NCI-H2029 treated with DMSO at 0.1 percent for 48 hours (cell line): Measurements from ENCODE around the gene ARF6.
"Not testable (repeated sequence)": the region's sequence is repeated elsewhere in the genome, so short reads cannot be mapped to it uniquely, and the experiment has no call there.

Experiments
- DNase-seq: peaks from one replicate; lab custom pipeline; 2025; lab: John Stamatoyannopoulos, UW

The ARF6 gene

GRCh38 chr14:49907186-49907585, 14.3 kb downstream of the ARF6 start:
- DNase-seq = no peak

GRCh38 chr14:49908433-49908782, 15.5 kb downstream of the ARF6 start:
- DNase-seq = no peak

GRCh38 chr14:49909016-49909415, 16.1 kb downstream of the ARF6 start:
- DNase-seq = no peak

- peak; percentile 44 for DNase-seq
These were observed 22.2 kb downstream of the ARF6 start for GRCh38 chr14:49915085-49915484.

GRCh38 chr14:49918706-49919105, 25.8 kb downstream of the ARF6 start:
- DNase-seq = no peak

GRCh38 chr14:49919825-49920659, 27.2 kb downstream of the ARF6 start:
- DNase-seq = no peak

GRCh38 chr14:49920935-49921334, 28.1 kb downstream of the ARF6 start:
- DNase-seq = no peak

- no peak for DNase-seq
These were observed 28.5 kb downstream of the ARF6 start for GRCh38 chr14:49921401-49921800.

GRCh38 chr14:49923442-49923841, 30.6 kb downstream of the ARF6 start:
- DNase-seq = no peak

GRCh38 chr14:49923881-49924280, 31.0 kb downstream of the ARF6 start:
- DNase-seq = no peak

GRCh38 chr14:49924852-49925251, 32.0 kb downstream of the ARF6 start:
- no peak for DNase-seq

- no peak for DNase-seq
These were observed 33.9 kb downstream of the ARF6 start for GRCh38 chr14:49926803-49927202.

- no peak for DNase-seq
These were observed 35.1 kb downstream of the ARF6 start for GRCh38 chr14:49928015-49928414.

GRCh38 chr14:49930720-49931119, 37.8 kb downstream of the ARF6 start:
- no peak for DNase-seq

- DNase-seq = no peak
These were observed 38.6 kb downstream of the ARF6 start for GRCh38 chr14:49931523-49931922.

GRCh38 chr14:49933128-49933527, 40.2 kb downstream of the ARF6 start:
- no peak for DNase-seq

- DNase-seq = no peak
These were observed 40.8 kb downstream of the ARF6 start for GRCh38 chr14:49933704-49934103.

GRCh38 chr14:49934646-49935045, 41.8 kb downstream of the ARF6 start:
- no peak for DNase-seq

- no peak for DNase-seq
These were observed 42.6 kb downstream of the ARF6 start for GRCh38 chr14:49935526-49935925.

GRCh38 chr14:49936246-49936645, 43.4 kb downstream of the ARF6 start:
- DNase-seq = not testable (repeated sequence)

GRCh38 chr14:49936882-49937281, 44.0 kb downstream of the ARF6 start:
- DNase-seq = not testable (repeated sequence)

- DNase-seq = not testable (repeated sequence)
These were observed 46.3 kb downstream of the ARF6 start for GRCh38 chr14:49939215-49939614.

GRCh38 chr14:49939884-49940510, 47.1 kb downstream of the ARF6 start:
- no peak for DNase-seq
